GM21825 (cell line): ENCODE measurements around the gene CASP14.
"Not testable (repeated sequence)": the region's sequence is repeated elsewhere in the genome, so short reads cannot be mapped to it uniquely, and the experiment has no call there.

Experiments used
- ATAC-seq: cut with Tn5 transposase; IDR thresholded peaks from one replicate; pipeline ENCODE4 v1.9.1; 2021; ENCODE audit warnings: mild to moderate bottlenecking, moderate library complexity; ENCODE audit not compliant: unreplicated experiment

Gene CASP14

DNA sequence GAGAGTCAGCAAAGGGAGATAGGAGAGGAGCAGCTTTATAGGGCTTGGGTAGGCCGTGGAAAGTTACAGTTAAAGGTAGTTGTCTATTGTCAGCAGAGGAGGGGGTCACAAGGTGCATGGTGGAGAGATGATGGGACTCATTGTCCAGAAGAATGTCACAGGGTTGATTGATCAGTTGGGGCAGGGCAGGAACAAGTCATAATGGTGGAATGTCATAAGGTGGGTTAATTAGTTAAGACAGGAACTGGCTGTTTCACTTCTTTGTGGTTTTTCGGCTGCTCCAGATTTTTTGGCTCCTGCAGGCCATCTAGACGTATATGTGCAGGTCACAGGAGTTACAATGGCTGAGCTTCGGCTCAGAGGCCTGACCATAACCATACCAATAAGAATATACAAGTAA is 21.1 kb downstream of the CASP14 start:
- ATAC-seq = not testable (repeated sequence)

DNA sequence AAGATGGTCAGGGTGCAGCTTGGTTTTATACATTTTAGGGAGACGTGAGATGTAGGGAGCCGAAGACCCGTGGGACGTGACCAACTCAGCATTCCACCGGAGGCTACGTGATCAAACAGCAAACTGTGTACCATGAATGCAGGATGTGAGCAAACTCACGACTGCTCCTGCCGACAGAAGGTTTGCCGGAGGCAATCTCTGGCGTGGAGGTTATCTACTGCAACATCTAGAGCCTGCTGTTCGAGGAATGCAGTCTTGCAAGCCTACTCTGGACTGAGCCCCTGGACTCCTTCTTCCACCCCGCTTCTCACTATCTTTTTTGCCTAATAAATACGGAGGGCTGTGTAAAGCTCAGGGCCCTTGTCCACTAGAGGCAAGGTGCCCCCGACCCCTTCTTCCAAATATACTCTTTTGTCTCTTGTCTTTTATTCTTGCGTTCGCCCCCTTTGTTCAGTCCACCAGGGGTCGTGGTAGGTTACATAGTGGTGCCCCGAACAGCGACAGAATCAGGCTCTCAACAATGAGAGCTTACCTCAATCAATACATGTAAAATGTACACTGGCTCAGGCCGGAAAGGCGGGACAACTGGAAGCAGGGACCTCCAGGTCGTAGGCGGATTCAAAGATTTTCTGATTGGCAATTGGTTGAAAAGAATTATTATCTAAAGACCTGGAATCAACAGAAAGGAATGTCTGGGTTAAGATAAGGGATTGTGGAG is 23.8 kb downstream of the CASP14 start:
- ATAC-seq = no peak

GRCh38 chr19:15074371-15074770 is 25.1 kb downstream of the CASP14 start:
- no peak for ATAC-seq

DNA sequence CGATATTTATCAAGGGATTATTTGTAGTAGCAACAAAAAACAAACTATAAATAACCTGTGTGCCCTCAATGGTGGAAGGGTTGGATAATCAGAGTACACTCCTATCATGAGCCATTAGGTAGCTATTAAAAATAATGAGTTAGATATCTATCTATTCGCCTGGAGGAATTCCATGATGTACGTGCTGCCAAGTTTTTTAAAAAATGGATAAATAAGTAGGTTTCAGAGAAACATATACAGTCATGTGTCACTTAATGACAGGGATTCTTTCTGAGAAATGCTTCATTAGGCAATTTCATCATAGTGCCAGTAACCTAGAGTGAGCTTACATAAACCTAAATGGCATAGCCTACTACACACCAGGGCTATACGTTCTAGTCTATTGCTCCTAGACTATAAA is 26.5 kb downstream of the CASP14 start:
- no peak for ATAC-seq

- not testable (repeated sequence) for ATAC-seq
These were observed 30.7 kb downstream of the CASP14 start for GRCh38 chr19:15080002-15080401.

DNA sequence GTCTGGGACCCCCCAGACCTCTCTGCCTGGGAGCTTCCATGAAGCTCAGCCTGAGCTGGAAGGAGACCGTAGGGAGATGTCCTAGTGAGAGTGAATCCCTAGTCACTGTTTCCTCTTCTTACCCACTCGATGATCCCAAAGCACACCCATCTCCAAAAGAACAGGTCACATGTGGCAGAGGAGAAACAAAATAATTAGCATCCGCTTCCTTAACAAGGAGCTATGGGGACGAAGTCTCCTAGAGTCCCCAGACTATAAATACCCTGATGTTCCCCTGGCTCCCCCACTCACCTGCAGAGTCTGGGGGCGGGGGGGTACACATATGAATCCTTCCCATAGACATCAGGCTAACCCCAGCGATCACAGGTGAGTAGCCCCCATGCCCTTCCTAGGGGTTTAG is 32.6 kb downstream of the CASP14 start, which contains the start of gene OR1I1:
TSS of gene OR1I1 (plus strand) at position 301 of the 400 bp plus-strand sequence. CDS start 4,855 bp downstream, outside the sequence.
- ATAC-seq = no peak

- ATAC-seq = no peak
These were observed 37.9 kb downstream of the CASP14 start for GRCh38 chr19:15087182-15087581.

GRCh38 chr19:15091918-15092753 is 42.9 kb downstream of the CASP14 start:
- no peak for ATAC-seq

DNA sequence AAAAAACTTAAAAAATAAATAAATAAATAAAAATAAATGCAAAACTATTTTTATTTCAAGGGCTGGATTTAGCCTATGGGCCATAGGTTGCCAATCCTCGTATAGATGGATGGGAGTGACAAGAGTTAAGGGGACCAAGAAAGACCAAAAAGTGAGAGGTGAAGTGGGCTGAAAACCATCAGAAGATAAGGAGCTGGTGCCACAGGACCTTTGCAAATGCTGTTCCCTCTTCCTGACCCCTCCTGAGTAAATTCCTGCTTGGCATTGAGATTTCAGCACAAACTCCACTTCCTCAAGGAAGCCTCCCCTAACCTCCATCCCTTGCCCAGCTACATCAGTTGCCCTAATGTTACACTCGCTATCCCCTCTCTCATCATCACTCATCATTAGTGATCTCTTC is 43.7 kb downstream of the CASP14 start:
- no peak for ATAC-seq

GRCh38 chr19:15096223-15096622 is 46.9 kb downstream of the CASP14 start:
- no peak for ATAC-seq

GRCh38 chr19:15097980-15098379 is 48.7 kb downstream of the CASP14 start:
- not testable (repeated sequence) for ATAC-seq

- no peak for ATAC-seq
These were observed 49.2 kb downstream of the CASP14 start for GRCh38 chr19:15098460-15098859.

GRCh38 chr19:15099017-15099582 is 49.8 kb downstream of the CASP14 start:
- ATAC-seq = no peak

DNA sequence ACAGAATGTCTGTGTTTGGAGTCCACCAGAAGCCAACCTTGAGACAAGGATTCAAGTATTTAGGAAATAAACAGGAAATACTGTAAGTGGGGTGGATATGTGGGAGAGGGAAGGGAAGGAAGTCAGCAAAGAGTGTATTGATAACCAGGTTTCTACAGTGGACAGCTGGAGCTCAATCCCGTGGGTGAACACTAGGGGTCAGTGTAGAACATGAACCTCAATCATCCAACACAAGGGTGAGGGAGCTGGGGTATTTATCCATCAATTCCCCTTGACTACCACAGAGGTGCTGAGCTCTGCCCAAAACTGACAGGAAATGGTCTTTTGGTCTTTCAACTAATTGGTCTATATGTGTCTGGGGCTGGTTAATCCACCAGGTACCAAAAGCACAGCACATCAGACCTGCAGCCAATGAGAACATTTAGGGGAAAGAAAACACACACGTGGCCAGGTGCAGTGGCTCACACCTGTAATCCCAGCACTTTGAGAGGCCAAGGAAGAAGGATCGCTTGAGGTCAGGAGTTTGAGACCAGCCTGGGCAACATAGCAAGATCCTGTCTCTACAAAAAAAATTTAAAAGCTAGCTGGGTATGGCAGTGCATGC is 52.3 kb downstream of the CASP14 start:
- ATAC-seq = no peak

DNA sequence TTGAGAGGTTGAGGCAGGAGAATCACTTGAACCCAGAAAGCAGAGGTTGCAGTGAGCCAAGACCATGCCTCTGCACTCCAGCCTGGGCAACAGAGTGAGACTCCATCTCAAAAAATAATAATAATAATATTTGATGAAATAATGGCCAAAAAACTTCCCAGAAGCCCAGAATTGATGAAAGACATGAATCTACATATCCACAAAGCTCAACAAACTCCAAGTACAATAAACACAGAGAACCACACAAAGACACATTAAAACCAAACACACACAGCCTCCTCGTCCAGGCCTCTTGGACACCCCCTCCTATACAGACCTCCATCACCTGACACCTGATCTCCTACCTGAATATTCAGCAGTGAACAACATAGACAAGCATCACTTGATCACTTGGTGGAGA is 54.7 kb downstream of the CASP14 start:
- ATAC-seq = no peak

- no peak for ATAC-seq
These were observed 55.1 kb downstream of the CASP14 start for GRCh38 chr19:15104411-15104810.

DNA sequence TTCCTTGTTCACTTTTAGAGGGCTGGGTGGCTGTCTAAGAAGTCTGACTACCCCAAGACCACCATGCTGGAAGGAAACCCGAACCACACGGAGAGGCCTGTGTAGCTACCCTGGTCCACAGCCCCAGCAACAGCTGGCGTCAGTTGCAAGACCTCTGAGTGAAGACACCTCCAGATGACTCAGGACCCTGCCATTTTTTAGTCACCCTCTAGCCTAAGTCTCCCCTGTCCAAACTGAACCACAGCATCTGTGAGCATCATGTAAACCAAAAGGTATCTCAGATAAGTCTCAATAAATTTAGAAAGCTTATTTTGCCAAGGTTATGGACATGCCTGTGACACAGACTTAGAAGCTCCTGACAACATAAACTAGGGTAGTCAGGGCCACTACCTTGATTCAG is 55.8 kb downstream of the CASP14 start:
- ATAC-seq = no peak

GRCh38 chr19:15107061-15108010 is 58.1 kb downstream of the CASP14 start, which contains the start of gene SYDE1:
Gene SYDE1 (plus strand): TSS chr19:15107401. CDS start chr19:15107434, 33 bp downstream.
- no peak for ATAC-seq
